Mucosa of rectum (tissue), 2 donors: ENCODE measurements around the gene WBP1L.
"Not testable (repeated sequence)": the region's sequence is repeated elsewhere in the genome, so short reads cannot be mapped to it uniquely, and the experiment has no call there.

ENCODE experiments used
- H3K27ac ChIP-seq, 2 donors: one replicate each; pipeline ENCODE4 v1.7.0; 2013; ENCODE audit warnings: inconsistent platforms in 2 of 2, low read depth in 2 of 2, low read length in 2 of 2
- H3K27me3 ChIP-seq, 2 donors: one replicate each; pipeline ENCODE4 v1.7.0; 2013; ENCODE audit warnings: low read length in 2 of 2; ENCODE audit not compliant: control insufficient read depth in 2 of 2, insufficient read depth in 2 of 2
- H3K36me3 ChIP-seq, 2 donors: one replicate each; pipeline ENCODE4 v1.7.0; 2013; ENCODE audit warnings: low read length in 2 of 2; ENCODE audit not compliant: control insufficient read depth in 2 of 2, insufficient read depth in 2 of 2
- H3K4me1 ChIP-seq, 2 donors: one replicate each; pipeline ENCODE4 v1.7.0; 2013; ENCODE audit warnings: low read length in 2 of 2, mild to moderate bottlenecking in 1 of 2; ENCODE audit not compliant: control insufficient read depth in 2 of 2, insufficient read depth in 2 of 2
- H3K4me3 ChIP-seq, 2 donors: one replicate each; pipeline ENCODE4 v1.7.0; 2013; ENCODE audit warnings: low read length in 2 of 2
- H3K9ac ChIP-seq, 2 donors: one replicate each; pipeline ENCODE4 v1.7.0; 2013; ENCODE audit warnings: low read length in 2 of 2, low read depth in 1 of 2, mild to moderate bottlenecking in 1 of 2
- H3K9me3 ChIP-seq, 2 donors: one replicate each; pipeline ENCODE4 v1.7.0; 2013; ENCODE audit warnings: low read length in 2 of 2; ENCODE audit not compliant: control insufficient read depth in 2 of 2
- donor health status: healthy.
- donor health status: Normal muscosa, but diverticular disease.

Gene WBP1L

GRCh38 chr10:102832987-102833386 lies 89.2 kb downstream of the WBP1L start:
- no peaks in the 10 kb centered on the region for H3K27me3 ChIP-seq
- peaks cover 0 to 8% of the 10 kb centered on the region in 2 donors for H3K4me1 ChIP-seq
- H3K9ac ChIP-seq = no peak overlapping the region
- no peak overlapping the region for H3K4me3 ChIP-seq
- H3K36me3 ChIP-seq = no peaks in the 10 kb centered on the region
- H3K27ac ChIP-seq = no peak overlapping the region
- H3K9me3 ChIP-seq = no peaks in the 10 kb centered on the region

- Histone ChIP-seq H3K4me3 (no peak overlapping the region), H3K4me1 (peaks cover 0 to 8% of the 10 kb centered on the region in 2 donors), H3K27me3 (no peaks in the 10 kb centered on the region), H3K27ac (no peak overlapping the region), H3K9ac (no peak overlapping the region), H3K36me3 (no peaks in the 10 kb centered on the region), H3K9me3 (no peaks in the 10 kb centered on the region)
Measured at GRCh38 chr10:102834143-102834542, 90.4 kb downstream of the WBP1L start.

GRCh38 chr10:102835007-102835482 lies 91.3 kb downstream of the WBP1L start:
- no peaks in the 10 kb centered on the region for H3K27me3 ChIP-seq
- H3K4me3 ChIP-seq = no peak overlapping the region
- no peaks in the 10 kb centered on the region for H3K9me3 ChIP-seq
- no peaks in the 10 kb centered on the region for H3K36me3 ChIP-seq
- peaks cover 0 to 8% of the 10 kb centered on the region in 2 donors for H3K4me1 ChIP-seq
- H3K9ac ChIP-seq = no peak overlapping the region
- no peak overlapping the region for H3K27ac ChIP-seq

- H3K27me3 ChIP-seq = no peaks in the 10 kb centered on the region
- H3K9ac ChIP-seq = no peak within 1 kb of the TSS
- H3K27ac ChIP-seq = no peak within 1 kb of the TSS
- H3K4me1 ChIP-seq = peaks cover 0 to 8% of the 10 kb centered on the region in 2 donors
- H3K9me3 ChIP-seq = no peaks in the 10 kb centered on the region
- no peak within 1 kb of the TSS for H3K4me3 ChIP-seq
- H3K36me3 ChIP-seq = no peaks in the 10 kb centered on the region
Measured at GRCh38 chr10:102837230-102837721, 93.5 kb downstream of the WBP1L start, which contains the start of gene CYP17A1. CYP17A1 (minus strand) TSS chr10:102837413; CDS start chr10:102837361, 52 bp downstream.

GRCh38 chr10:102838276-102838927 lies 94.7 kb downstream of the WBP1L start:
- not testable (repeated sequence) for H3K27me3 ChIP-seq, H3K4me3 ChIP-seq, H3K27ac ChIP-seq, H3K4me1 ChIP-seq, H3K9me3 ChIP-seq, H3K36me3 ChIP-seq, H3K9ac ChIP-seq

- H3K36me3 ChIP-seq = no peaks in the 10 kb centered on the region
- H3K4me1 ChIP-seq = no peaks in the 10 kb centered on the region
- no peak overlapping the region for H3K27ac ChIP-seq
- no peak overlapping the region for H3K4me3 ChIP-seq
- H3K9ac ChIP-seq = no peak overlapping the region
- H3K9me3 ChIP-seq = no peaks in the 10 kb centered on the region
- H3K27me3 ChIP-seq = no peaks in the 10 kb centered on the region
Measured at GRCh38 chr10:102841827-102842345, 98.1 kb downstream of the WBP1L start.

- not testable (repeated sequence) for H3K27me3 ChIP-seq, H3K9ac ChIP-seq, H3K27ac ChIP-seq, H3K4me1 ChIP-seq, H3K4me3 ChIP-seq, H3K9me3 ChIP-seq, H3K36me3 ChIP-seq
Measured at GRCh38 chr10:102843139-102843538, 99.4 kb downstream of the WBP1L start.

- not testable (repeated sequence) for H3K9ac ChIP-seq, H3K4me1 ChIP-seq, H3K36me3 ChIP-seq, H3K9me3 ChIP-seq, H3K27me3 ChIP-seq, H3K4me3 ChIP-seq, H3K27ac ChIP-seq
Measured at GRCh38 chr10:102844190-102844776, 100.5 kb downstream of the WBP1L start.

- Histone ChIP-seq H3K27ac (no peak overlapping the region), H3K9me3 (no peaks in the 10 kb centered on the region), H3K36me3 (no peaks in the 10 kb centered on the region), H3K4me3 (no peak overlapping the region), H3K9ac (no peak overlapping the region), H3K27me3 (no peaks in the 10 kb centered on the region), H3K4me1 (no peaks in the 10 kb centered on the region)
Measured at GRCh38 chr10:102845352-102845902, 101.7 kb downstream of the WBP1L start.

GRCh38 chr10:102850025-102850518 lies 106.3 kb downstream of the WBP1L start:
- Histone ChIP-seq H3K9ac (no peak overlapping the region), H3K36me3 (no peaks in the 10 kb centered on the region), H3K27ac (no peak overlapping the region), H3K9me3 (no peaks in the 10 kb centered on the region), H3K27me3 (no peaks in the 10 kb centered on the region), H3K4me3 (no peak overlapping the region), H3K4me1 (peaks cover 0 to 3% of the 10 kb centered on the region in 2 donors)
